Measurements from ENCODE around the gene CORO6.

- TF ChIP-seq EZH2phosphoT487 (IDR thresholded peaks at IDR 0.05; ENCODE audit: unreplicated experiment) (no peak), EZH2 (IDR thresholded peaks at IDR 0.05; ENCODE audit: low read depth, unreplicated experiment) (no peak), REST (IDR thresholded peaks at IDR 0.05; ENCODE audit: unreplicated experiment) (no peak), CTCF (conservative IDR thresholded peaks at IDR 0.05; ENCODE audit: low read depth in 2 of 2) (no peak), POLR2AphosphoS5 (IDR thresholded peaks at IDR 0.05; ENCODE audit: low read depth) (no peak), ETS1 (IDR thresholded peaks at IDR 0.05) (no peak)
These were observed 12.3 kb downstream of the CORO6 start for GRCh38 chr17:29610395-29610794.
